ENCODE measurements around the gene PGM2.

PGM2 gene

GRCh38 chr4:37876156-37876555 is 49.7 kb downstream of the PGM2 start:
- DNase-seq (ENCODE audit: insufficient read length, low spot score) = no peak
- no peak for TF ChIP-seq CTCF (IDR thresholded peaks at IDR 0.05; ENCODE audit: insufficient read depth, missing control alignments)
- FAIRE-seq = no peak

- no peak for DNase-seq (ENCODE audit: insufficient read length, low spot score)
- TF ChIP-seq CTCF (IDR thresholded peaks at IDR 0.05; ENCODE audit: insufficient read depth, missing control alignments) = no peak
- FAIRE-seq = no peak
Measured at GRCh38 chr4:37879365-37879764, 52.9 kb downstream of the PGM2 start.

GRCh38 chr4:37881811-37882210 is 55.3 kb downstream of the PGM2 start:
- no peak for TF ChIP-seq CTCF (IDR thresholded peaks at IDR 0.05; ENCODE audit: insufficient read depth, missing control alignments)
- no peak for FAIRE-seq
- no peak for DNase-seq (ENCODE audit: insufficient read length, low spot score)

- no peak for FAIRE-seq
- no peak for DNase-seq (ENCODE audit: insufficient read length, low spot score)
- no peak for TF ChIP-seq CTCF (IDR thresholded peaks at IDR 0.05; ENCODE audit: insufficient read depth, missing control alignments)
Measured at GRCh38 chr4:37882665-37883296, 56.3 kb downstream of the PGM2 start.

GRCh38 chr4:37884855-37885487 is 58.5 kb downstream of the PGM2 start:
- no peak for FAIRE-seq
- no peak for DNase-seq (ENCODE audit: insufficient read length, low spot score)
- no peak for TF ChIP-seq CTCF (IDR thresholded peaks at IDR 0.05; ENCODE audit: insufficient read depth, missing control alignments)

GRCh38 chr4:37885496-37885895 is 59.0 kb downstream of the PGM2 start:
- TF ChIP-seq CTCF (IDR thresholded peaks at IDR 0.05; ENCODE audit: insufficient read depth, missing control alignments) = no peak
- FAIRE-seq (no peak), DNase-seq (ENCODE audit: insufficient read length, low spot score) (no peak)
